HG03558 (cell line): ENCODE measurements around the gene SH3BP4.

Experiments used
- ATAC-seq: cut with Tn5 transposase; IDR thresholded peaks from one replicate; pipeline ENCODE4 v1.9.1; 2021; ENCODE audit warnings: moderate number of reproducible peaks; ENCODE audit not compliant: unreplicated experiment; ENCODE audit errors: extremely low read depth

Gene SH3BP4

DNA sequence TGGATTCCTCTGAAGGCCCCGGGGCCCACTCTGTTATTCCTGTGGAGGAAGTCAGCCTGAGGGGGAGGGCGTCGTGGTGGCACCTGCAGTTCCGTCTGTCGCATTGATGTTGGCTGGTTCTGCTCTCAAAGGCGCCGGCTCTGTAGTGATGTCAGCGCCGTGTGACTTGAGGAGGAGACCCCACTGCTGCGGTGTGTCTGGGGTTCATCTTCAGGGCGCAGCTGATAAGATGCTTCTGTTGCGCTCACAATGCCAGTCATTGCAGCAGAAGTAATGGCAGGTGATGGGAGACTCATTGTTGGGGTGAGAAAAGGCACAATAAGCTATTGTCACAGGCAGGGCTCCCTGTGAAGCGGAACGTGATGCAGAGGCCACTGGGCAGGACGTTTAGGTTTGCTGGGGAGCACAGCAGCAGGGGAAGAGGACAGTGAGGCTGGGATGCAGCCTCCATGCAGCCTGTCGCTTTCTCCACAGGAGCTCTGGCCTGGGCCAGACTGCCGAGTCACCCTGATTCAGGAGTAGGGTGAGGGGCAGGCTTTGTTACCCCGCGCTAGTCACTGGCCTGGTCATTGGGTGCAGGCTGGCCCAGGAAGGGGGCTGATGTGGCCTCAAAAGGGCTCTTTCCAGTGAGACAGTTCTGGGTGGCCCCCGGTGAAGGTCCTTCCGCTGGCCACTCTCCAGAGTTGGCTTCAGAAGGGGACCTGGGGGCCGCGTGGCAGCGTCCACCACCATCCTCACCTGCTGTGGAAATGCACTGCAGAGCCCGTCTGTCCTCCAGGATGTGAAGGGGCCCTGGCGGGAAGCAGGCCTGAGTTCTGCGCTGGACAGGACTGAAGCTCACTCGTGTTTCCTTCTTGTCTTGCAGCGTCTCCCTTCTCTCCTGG is 42.9 kb downstream of the SH3BP4 start:
- no peak for ATAC-seq

DNA sequence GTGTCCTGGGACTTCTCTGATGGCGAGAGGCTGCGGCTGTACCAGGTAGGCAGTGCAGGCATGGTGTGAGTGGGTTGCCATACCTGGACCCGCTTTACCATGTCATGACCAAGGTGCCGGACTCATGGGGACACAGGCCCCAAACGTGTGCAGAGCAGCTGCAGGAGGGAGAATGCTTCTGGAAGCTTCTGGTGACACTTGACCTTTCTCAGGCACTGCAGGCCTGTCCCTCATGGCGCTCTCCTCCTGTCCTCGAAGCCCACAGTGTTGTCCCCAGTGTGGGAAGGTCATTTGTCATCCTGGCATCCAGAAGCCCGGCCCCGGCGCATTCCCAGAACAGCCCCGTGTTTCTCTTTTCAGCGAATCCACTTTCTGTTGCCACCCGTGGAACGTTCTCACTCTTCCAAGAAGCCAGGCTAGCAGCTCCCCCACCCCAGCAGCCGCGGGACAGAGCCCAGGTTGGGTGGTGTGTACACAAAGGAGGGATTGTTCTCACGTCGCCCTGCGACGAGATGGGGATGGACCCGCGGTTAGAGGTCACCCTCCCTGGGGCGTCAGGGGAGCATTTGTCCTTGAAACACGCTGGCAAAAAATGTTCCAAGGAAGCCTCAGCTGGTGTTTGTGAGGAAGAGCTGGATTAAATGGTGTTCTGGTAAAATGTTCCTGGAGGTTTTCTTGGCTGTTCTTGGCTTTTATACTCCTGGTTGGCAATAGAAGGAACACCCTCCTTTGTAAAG is 43.7 kb downstream of the SH3BP4 start:
- no peak for ATAC-seq

DNA sequence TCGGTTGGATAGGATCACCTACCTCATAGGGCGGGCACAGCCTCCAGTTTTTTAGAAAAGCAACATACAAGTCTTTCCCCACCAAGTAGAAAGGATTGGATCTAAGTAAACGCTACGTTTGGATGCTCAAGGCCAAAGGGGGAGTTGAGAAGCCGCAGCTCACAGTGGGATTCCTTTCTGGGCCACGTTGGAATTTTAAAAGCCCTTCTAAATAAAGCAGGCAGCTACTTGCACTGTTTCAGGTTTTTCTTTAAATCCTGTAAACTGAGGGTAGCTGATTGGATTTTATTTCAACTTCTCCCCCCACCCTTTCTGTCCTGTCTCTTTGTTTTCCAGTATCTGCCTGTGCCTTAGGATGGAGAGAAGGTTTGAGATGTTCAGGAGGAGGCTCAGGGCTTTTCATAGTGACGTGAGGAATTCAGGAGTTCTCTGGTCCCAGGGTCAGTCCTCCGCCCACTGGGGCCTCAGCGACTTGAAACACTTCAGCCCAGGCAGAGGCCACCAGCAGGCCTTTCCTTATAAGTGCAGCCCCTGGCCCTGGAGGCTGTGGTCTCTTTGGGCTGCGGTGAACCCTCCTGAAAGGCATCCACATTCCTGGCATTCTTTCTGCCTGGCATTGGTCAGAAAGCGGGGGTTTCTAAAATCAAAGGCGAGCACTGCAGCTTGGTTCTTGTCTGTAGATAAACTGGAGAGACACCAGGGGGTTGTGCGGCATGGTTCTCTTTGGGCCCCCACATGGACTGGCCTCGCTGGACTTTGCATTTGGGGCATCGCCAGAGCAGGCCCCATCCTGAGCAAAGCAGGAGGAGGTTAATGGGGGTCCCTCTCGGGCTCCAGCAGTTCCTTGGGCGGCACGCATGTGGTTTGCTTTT is 44.5 kb downstream of the SH3BP4 start:
- no peak for ATAC-seq

DNA sequence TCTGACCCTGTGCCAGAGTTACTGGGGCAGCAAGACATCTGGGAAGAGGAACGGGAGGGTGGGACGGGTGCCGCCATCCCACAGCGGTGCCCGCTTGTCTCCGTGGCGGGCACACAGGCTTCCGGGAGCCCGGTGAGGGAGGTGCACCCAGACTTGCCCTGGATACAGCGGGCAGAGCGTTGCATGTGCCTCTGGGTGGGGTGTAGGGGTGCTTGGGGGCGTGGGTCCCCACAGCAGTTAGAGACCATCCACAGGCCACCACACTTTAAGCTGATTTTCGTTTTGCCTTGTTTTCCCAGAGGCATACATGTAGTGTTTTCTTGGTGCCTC is 45.1 kb downstream of the SH3BP4 start:
- no peak for ATAC-seq

DNA sequence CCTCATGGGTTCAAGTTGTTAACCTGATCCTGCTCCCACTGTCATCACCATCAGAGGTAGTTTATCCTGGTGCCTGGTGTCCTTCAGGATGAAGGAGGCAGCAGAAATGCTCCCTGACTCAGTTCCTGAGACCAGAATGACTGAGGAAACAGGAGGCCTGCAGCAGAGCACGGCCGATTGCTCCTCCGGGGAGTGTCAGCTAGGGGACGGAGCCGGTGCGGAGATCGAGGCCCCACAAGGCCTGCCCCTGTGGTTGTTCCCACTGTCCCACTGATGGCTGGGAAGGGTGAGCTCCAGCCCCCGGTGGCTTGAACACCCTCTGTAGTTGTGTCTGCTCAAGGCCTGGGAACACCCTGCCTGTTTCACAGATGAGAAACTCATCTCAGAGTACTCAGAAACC is 45.6 kb downstream of the SH3BP4 start:
- ATAC-seq, result no peak

DNA sequence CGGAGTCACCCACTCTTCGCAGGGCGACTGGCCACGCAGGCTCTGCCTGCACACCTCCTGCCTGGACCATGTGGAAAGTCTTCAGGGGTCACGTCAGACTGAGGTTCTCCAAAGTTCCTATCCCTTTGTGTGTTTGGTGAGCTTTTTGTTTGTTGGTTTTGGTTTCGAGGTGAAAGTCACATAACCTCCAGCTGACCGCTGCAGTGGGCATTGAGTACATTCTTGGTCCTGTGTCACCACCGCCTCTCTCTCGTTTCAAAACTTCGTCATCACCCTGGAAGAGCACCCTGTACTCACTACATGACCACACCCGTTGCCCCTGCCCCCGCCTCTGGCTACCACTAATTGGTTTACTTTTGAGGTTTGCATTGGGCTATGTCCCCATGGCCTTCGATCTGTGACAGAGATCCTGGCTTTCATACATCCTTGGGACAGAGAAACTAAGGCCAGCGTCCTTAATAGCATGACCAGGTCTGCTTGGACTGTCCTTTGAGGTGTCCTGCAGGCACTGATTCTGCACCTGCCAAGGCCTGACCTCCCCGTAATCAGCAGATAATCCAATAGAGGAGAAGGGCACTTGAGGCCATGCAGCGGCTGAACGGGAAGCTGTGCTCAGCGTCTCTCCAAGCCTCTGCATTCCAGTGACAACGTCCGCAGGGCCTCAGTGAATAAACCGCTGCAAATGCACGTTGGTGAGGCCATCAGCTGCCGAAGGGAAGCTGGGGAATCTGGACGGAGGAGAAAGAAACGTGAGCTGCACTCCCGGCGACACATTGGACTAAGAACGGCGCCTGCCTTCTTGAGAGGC is 46.8 kb downstream of the SH3BP4 start:
- no peak for ATAC-seq

DNA sequence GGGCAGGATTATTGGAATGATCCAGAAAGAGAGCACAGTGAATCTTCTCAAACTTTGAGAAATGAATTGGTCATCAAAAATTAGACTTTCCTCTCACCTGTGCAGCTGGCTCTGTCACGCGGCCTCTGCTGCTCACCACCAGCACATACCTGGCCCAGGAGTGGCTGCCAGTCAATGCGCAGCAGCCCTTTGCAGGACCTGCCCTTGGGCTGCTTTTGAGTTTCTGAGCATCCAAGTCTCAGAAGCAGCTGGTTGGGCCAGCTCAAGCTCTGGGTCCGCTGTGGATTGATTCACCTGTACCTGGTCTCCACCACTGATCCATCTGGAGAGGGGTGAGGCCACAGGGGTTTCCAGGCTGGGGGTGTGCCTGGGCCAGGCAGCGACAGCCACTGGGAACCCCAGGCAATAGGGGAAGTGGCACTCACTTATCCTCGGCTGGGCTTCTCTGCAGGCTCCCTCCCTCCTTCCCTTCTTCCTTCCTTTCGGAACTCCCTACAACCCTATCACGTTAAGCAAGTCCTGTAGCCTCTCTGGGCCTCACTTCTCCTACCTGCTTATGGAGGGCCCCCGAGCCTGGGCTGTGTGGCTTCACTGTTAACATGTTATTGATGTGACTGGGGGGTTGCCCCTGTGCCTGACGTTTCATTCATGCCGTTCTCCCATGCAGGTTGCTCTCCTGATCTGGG is 48.1 kb downstream of the SH3BP4 start:
- ATAC-seq, result no peak

DNA sequence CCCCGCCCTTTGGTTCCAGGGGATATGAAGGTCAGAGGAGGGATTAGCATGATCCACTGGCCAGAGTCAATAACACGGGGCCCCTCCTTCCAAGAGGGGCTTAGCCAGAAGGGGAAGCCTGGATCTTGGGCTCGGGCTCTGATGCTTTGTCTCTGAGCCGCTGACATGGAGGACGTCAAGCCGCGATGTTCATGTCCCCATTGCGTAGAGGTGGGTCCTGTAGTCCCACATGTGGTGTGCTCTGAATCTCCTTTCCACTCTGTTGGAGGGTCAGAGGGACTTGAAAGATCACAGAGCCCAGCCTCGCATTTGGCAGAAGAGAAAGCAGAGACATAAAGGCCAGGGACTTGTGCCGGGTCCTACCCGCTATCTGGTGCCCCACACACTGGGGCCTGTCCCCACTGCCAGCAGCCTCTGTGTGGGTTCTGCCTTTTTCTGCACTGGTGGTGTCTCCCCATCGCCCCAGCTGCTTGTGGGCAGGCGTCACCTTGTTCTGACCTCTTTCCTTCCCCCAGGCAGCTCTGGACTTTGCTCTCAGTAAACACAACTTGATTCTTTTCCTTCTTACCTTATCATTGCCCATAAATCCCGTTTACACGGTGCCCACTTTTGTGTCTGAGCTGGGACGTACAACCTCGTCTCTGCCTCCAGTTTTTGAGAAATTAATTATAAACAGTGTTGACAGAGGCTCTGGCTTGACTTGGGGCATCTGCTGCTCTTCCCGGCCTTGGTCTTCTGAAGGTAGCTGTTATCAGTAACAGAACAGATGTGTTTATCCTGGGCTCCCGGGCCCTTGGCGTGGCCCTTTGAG is 48.8 kb downstream of the SH3BP4 start:
- ATAC-seq, result no peak

DNA sequence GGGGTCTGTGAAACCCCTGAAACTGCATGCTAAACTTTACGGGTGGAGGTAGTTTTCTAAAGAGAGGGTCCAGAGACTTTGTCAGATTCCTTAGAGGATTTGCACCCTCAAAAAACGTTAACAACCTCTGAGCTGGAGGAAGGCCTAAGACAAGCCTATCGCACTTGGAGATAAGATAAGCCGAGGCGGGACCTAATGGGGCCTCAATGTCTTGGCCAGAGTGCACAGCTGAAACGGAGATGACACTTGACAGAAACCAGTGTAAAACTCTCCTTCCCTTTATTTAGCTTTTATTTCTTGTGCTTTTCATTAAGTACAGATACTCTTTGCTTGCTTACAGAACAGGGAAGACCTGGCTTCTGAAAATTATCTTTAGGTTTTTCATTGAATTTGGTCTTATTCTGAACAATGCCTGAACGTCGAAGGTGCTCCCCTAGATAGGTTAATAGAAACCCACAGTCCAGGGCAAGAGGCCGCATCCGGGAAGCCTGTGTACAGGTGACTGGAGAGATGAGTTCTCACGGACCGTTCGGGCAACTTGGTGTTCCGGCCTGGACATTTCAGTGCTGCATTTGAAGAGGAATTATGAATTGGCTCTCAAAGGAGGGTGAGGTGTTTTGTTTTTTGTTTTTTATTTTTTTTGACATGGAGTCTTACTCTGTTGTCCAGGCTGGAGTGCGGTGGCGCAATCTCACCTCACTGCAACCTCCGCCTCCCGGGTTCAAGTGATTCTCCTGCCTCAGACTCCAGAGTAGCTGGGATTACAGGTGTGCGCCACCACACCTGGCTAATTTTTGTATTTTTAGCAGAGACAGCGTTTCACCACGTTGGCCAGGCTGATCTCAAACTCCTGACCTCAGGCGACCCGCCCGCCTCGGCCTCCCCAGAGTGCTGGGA is 49.7 kb downstream of the SH3BP4 start:
- ATAC-seq, result no peak

DNA sequence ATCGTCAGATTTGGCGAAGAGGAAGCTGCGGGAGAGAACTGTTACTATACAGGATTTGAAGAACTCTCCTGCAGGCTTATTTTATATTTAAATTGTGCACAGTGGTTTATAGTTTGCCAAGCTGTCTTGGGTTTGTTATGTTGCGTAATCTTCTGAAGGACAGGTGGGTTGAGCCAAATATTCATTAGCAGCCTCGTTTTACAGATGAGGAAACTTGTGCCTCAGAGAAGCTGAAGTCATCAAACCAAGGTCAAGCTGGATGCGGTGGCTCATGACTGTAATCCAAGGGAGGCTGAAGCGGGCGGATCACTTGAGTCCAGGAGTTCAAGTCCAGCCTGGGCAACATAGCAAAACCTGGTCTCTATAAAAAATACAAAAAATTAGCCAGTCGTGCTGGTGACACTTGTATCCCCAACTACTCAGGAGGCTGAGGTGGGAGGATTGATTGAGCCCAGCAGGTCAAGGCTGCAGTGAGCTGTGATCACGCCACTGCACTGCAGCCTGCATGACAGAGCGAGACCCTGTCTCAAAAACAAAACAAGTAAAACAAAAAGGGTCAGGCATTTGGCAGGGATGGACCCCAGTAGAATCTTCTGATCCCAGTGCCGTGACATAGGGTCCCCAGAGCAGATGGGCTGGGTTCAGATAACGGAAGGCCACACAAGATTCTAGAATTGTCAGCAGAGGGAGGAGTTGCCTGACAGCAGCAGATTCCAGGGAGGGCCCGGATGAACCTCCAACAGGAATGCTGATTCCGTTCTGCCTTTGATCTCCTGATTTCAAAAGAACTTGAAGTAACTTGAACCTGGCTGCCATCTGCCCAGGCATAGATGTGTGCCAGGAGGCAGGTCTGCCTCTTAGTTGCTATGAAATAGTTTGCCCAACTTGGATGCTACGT is 50.6 kb downstream of the SH3BP4 start:
- ATAC-seq, result no peak

DNA sequence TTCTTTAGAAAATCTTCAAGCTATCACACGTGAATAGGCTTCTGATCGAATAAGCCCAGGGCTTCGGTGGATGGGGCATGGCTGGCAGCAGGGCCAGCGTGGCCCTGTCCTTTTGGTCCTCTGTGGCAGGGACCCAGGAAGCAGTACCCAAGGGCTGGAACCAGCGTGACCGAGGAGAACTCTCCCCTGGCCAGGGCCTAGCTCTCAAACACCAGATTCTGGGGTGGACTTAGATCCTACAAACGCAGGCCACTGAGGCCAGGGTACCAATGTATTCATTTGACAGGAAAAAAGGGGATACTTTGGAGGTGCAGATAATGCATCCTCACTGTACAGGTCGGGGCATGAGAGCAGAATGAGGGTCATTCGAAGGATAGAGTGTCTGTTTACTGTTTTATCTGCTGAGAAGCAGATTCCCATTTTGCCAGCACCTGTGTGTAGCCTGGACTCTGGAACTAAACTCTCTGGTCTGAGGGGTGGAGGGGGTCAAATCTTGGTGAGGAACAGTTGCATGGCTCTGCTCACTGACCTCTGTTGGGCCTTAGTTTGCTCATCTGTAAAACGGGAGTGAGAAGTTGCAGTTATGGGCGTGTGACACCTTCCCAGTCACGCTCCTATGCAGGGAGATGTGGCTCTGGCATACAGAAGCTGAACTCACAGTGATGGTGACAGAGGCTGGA is 51.4 kb downstream of the SH3BP4 start:
- ATAC-seq, result no peak

DNA sequence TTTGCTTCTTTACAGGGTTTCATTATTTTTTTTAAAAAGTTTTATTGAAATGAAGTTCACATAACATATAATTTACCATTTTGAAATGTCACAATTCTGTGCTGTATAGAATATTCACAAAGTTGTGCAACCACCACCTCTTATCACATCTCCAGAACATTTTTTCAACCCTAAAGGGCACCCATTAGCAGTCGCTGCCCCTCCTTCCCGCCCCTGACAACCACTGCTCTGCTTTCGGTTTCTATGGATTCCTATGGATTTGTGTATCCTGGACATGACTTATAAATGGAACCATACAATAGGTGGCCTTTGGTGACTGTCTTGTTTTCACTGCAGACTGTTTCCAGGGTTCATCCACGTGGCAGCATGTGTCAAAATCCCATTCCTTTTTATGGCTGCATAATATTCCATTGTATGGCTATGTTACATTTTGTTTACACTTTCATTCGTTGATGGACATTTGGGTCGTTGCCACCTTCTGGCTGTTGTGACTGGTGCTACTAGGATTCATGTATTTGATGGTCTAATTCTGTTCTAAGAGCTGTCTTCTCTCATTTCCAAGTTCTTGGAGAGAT is 52.6 kb downstream of the SH3BP4 start:
- ATAC-seq, result no peak

DNA sequence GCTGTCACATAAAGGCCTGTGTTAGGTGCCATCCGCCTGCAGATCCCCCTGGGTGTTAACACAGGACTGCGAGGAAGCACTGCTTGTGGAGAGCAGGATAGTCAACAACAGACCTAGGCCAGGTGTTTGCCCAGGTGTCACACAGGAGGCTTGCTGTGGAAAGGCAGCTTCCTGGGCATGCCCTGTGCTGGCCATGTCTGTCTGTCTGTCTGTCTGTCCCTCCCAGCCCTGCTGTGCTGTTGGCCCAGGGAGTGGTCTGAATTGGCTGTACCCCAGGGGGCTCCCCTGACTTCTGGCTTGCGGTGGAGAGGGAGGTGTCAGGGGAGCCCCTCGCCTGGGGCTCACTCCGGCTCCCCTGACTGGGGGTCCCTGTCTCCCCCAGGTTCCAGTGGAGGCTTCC is 53.2 kb downstream of the SH3BP4 start:
- no peak for ATAC-seq

DNA sequence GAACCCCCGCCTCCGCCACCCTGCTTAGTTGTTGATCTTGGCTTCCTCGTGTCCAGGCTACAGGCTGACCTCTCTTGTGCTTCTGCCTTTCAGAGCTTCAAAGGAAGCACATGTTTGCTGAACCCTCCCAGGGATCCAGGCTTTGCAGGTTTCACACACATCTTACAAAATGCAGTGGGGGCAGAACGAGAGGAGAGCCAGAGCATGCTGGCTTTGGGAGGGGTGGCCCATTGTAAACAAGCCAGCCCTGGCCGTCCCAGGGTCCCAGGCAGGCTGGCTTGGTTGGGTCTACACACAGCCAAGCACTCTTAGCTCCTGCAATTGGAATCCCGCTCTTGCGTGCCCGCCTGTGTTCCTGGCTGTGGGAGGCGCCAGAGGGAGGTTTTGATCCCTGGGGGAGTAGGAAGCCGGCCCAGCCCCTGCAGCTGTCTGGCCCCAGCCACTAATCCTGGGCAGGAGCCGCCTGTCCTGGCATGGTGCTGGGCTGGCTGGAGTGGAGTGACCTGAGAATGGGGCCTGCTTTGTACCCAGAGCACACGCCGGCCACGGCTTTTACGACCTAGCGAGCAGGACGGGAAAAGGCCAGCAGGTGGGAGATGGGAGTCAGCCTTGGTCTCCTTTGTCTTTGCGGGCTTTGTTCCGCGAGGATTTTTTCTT is 53.9 kb downstream of the SH3BP4 start:
- ATAC-seq, result no peak

DNA sequence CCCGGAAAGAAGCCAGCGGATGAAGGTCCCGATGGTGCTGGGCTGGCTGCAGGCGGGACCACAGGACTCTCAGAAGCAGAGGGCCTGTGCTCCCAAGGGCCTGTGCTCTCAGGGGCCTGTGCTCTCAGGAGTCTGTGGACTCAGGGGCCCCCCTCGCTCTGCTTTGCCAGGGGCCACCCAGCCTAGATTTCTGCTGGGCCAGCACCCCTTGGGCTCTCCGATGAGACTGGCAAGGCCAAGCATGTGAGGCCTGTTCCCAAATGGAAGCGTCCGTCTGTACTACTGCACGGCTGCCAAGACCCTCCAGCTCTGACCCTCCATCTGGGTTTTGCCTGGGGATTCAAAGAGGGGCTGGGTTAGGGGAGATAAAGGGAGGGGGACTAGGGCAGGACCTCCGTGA is 54.6 kb downstream of the SH3BP4 start:
- no peak for ATAC-seq
